Activated effector memory CD4-positive, alpha-beta T cell treated with anti-CD3 and anti-CD28 coated beads, Interleukin-2, amount 50 U/mL, for 16 hours (primary cell): ENCODE measurements around the gene PCSK1.
"Not testable (repeated sequence)": the region's sequence is repeated elsewhere in the genome, so short reads cannot be mapped to it uniquely, and the experiment has no call there.

ENCODE experiments used
- DNase-seq: peaks from one replicate; pipeline ENCODE4 v3.0.0-alpha.2; 2020

Gene PCSK1

DNA sequence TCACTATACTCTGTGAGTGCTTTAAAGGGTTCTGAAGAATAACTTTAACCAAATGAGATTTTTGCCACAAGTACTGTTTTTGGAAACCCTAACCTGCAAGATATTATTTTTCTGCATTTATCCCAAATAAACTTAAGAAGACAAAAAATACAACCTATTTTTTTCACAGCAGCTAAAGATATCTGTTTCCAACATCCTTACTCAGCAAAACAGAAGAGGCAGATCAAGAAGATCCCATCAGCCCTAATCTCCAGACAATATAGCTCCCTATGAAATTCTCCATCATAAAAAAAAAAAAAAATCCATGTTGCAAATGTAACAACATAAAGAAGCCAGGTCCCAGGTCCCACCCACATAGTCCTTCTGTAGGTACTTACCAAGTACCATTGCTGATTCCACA, 7.6 kb downstream of the PCSK1 start:
- DNase-seq: no peak

DNA sequence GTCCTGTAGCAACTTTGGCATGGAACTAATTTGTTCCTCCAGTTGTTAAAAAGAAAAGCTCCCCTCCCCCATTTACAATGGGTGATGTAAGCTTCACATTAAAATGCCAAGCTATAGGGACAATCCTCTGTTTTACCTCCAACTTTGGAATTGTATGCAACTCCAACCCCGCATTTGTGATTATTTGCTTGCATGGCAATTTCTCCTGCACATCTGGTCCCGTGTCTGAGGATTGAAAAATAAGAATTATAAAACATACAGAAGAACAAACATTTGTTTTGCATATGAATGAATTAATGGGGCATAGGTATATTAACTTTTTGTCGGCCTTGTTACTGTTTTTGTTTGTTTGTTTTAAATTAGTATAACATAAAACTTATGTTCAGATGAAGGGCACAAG, 17.2 kb downstream of the PCSK1 start:
- DNase-seq: no peak

DNA sequence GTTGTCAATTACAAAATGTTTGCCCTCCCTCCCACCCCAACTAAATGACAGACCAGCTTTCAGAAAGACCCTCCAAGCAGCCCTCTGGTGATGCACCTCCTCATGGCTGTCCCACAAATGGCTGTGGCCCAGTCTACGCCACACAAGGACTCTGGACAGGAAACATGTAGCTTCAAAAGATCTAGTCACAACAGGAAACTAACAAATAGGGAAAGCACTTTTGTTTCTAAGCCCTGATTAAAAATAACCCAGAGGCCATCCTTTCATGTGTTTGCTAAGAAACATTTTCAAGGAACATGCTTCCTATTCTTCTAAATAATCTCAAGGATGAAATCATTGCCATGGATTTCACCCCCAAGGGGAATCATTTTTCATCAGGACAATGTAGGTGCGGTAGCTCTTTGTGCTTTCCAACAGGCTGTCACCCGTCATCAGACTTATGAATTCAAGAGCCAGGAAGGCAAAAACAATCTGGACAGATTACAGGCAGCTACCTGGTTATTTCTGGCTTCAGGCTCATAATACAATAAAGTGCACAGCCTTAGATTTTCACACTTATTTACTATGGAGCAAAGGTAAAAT, 20.1 kb downstream of the PCSK1 start:
- DNase-seq: no peak

DNA sequence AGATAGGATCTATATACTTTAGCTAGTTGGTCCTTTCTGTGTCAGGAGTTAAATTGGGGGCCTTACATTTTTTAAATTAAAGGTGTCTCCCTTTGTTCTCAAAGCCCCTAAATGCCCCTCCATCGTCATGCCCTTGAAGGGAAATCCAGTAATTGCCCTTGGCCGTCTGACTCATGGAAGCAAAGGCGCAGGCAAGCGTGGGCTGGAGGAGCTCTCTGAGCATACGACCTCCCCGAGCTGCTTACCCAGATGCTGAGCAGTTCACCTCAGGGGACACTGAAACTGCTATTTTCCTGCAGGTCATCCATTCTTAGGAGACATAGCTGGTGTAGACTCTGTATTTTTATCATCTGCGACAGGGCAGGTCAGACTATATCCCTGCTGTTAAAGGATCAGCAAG, 23.0 kb downstream of the PCSK1 start:
- no peak for DNase-seq

DNA sequence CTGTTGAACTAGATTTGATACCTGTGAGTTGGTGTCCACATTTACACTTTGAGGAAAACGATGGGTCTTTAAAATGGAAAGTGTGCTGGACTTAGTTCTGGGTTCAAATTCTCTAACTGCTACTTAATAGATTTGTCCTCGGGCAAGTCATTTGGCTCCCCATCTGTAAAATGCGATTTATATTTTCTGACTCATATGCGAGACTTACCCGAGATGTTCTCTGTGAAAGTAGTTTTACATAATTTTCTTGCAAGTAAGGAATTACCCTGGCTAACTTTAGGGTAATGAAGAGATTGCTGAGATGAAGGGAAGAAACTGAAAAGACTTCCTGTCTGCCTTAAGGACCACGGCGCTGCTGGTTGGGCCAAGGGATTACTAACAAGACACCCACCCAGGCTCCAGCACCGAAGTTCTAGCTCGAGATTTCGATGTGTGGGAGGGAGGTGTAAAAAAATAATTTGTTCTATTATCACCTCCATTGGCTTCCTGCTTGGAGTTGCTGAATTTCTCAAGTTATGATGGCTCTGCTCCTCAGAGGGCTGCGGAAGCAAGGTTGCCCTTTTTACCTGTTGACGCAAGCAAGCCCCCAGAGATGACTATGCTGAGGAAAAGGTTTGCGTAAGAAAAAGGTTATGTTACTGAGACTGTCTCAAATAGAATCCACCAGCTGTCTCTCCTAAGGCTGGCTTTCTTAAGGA, 24.1 kb downstream of the PCSK1 start:
- no peak for DNase-seq

DNA sequence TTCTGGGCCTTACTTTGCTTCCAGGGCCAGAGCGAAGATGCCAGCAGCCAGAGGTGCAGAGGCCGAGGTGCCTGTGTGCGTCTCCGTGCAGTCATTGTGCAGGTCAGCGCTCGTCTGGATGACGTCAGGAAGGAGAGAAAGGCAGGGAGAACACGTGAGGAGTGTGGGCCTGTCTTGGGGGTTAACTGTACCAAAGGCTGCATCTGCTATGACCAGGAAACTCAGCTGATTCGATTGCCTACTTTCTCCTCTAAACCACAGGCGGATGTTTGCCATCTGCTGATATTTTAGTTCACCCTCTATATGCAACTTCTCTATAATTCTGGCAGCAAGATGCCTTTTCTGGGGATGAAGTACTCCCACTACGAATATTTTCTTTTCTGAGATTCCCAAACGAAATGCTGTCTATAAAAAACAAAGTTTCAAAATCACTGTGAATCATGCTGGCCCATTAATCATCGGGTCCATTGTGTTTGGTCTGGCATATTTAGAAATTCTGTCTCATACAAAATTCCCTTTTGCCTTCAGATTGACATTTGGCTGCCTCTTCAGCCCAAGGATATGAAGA, 24.8 kb downstream of the PCSK1 start:
- no peak for DNase-seq

DNA sequence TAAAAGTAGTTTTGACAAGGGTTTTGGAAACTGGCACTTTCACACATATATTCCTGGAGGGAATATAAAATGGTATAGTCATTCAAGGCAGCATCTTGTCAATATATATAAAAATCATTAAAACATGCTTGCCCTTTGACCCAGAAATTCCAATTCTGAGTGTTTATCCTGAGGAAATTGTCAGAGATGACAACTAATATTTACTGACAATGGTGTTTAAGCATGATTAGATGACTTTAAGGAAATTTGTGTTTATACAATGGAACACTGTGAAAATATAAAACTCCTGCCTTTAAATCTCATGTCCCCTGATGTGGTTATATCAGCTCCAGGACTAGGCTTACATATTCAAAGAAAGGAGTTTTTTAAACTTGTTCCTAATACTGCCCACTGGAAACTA, 25.6 kb downstream of the PCSK1 start:
- DNase-seq: no peak

DNA sequence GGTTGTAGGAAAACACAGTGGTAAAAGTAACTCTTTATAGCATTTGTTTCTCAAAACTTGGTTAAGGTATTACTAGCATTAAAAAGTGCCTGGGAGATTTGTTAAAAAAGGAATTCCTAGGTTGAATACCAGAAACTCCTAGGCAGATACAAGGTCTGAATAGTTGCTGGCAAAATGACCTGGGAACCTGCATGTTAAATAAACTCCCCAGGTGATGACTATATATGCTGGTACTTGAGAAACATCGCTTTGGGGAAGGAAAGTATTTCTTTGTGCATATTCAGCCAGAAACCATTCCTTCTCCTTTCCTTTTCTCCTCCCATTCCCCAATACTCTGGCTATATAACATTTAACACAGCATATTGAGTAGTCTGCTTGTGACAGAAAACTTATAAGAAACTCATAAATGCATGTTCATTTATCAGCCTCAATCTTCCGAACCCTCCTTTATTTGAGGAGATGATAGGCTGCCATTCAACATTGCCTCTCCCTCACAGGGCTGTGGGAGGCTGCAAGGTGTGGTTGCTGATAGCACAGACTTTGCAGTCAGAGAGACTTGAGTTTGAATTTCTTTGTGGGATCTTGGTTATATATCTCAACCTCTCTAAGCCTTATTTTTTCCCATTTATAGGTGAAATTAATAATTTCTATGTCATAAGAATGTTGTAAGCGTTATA, 28.7 kb downstream of the PCSK1 start:
- DNase-seq: no peak

DNA sequence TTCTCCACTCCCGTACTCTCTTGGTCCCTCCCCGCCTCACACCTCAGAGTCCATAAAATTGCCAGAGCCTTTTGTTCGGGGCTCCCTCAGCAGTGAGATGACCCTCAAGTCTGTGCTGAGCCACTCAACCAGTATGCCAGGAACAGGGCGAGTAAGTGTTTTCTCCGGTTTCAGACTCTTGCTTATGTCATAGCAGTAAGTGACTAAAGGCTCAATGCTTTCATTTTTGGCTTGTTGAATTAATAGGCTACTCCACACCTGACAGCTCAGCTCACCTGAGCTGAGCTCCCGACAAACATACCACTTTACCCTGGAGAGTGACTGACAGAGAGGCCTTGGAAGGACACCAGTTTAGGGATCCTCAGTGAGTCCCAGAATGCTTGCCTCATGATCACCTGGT, 30.5 kb downstream of the PCSK1 start:
- DNase-seq: no peak

DNA sequence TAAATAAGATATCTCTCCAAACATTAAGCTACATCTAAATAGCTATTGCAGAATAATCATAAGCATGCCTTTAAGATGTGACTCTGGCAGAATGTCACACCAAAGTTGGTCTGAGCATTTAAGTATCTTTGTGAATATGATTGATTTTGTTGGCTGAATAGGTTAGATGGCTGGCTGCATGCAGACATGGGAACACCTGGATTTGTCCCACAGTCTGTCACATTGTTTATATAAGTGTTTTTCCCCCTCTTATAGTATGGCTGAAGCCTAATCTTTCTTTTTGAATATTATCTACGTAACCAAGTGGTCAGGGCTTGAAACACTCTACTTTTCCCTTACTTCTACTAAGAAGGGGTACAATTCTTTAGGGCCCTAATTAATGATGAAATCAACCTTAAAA, 36.2 kb downstream of the PCSK1 start:
- DNase-seq: no peak

DNA sequence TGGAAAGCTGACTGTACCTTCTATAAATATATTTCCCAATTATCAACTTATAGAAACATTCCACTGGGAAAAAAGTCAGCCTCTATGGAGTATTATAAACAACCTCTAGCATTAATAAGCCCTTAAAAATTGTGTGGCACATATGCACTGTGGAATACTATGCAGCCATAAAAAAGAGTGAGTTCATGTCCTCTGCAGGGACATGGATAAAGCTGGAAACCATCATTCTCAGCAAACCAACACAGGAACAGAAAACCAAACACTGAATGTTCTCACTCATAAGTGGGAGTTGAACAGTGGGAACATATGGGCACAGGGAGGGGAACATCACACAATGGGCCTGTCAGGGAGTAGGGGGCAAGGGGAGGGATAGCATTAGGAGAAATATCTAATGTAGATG, 37.8 kb downstream of the PCSK1 start:
- not testable (repeated sequence) for DNase-seq

DNA sequence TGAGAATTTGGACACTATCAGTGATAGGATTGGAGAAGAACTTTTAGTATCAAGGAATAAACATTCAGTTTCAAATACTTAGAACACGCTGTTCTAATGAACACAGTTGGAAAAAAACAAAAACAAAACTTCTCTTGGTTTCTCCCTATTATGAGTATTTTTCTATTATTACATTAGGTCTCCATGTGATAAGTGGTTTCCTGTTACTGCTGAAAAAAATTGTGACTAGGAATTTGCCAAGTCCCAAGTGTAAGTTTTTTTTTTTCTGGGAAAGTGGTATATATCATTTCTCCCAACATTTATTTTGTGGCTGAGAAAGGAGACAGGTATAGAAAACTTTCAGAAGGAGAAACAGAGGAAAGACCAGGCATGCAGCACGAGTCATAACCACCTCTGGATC, 41.1 kb downstream of the PCSK1 start:
- no peak for DNase-seq

DNA sequence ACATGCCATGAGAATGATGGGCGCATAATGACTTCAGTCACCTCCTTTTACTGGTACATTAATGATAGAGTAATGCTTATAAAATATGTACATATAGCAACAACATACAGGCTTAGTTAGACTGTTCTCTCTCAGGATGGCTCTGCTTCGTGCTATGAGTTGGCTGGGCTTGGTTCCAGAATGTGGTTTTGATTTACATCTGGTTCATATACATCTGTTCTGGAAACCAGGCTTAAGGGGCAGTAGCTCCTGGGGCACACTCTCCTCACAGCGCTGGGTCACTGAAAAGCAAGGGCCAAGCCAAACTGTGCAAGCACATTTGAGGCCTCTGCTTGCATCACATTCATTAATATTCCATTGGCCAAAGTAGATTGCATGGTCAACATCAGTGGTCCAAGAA, 44.9 kb downstream of the PCSK1 start:
- no peak for DNase-seq

DNA sequence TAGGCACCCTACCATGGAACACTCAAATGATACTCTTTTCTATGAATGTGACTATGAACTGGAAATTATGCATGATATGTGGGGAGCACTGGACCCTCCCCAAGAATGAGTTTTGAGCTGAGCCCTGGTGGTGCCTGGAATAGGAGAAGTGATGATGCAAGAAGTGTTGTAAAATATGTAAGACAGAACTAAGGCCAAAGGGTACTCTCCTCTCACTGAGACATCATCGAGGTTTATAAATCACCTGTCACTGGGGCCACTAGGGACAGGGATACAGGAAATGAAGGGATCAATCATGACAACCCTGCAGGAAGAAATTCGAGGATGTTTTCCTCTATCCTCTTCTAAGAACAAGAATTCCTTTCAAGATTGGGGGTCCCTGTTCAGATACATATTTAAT, 45.4 kb downstream of the PCSK1 start:
- no peak for DNase-seq

DNA sequence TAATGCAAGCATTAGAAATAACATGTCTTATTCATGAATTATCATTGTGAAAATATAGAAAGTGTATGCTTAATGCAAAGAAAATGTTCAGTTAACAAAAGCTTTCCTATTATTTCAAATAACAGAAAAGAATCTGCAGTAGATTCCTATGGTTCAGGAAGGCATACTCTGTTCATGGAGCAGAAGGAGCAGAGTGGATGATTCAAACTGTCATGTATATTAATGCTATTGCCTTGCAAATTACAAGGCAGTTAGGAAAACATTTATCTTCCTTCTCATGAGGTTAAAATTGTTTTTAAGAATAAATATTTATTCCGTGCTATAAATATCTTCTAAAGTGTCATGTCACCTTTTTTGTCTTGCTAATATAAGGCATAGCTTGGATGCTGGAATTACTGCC, 47.5 kb downstream of the PCSK1 start:
- no peak for DNase-seq

DNA sequence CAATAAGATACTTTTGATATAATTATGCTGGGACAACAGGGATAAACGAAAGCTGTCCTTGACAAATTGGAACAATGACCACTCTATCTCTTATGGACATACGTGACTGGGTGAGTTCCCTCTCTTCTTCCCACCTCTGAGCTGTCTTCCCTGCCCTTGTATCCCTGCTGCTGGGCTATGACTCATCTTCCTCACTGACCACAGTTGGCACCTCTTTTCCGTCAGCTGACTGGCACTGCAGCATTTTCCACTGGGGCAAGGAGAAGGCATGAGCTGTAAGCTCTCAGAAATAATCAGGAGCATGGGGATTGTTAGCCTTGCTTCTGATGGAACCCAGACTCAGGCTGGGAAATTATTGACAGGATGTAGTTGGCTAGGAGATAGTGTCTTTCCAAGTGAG, 48.7 kb downstream of the PCSK1 start:
- DNase-seq: no peak

DNA sequence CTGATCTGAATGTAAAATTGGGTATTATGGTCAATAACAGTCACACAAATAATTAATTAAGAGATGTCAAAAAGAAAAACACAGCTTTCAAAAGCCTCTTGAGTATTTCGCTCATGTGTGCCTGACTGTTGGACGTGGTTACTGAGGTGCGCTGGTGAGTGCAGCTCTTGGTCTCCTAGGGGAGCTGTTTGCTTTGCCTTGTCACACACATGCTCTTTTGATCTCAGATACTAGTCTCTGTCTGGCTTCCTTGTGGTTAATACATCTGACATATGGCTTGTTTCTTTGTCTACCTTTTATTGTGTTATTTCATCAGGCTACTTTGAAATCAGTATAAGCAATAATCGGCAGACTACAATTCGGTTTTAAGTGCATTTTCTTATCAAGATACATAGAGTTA, 51.5 kb downstream of the PCSK1 start:
- DNase-seq: no peak

DNA sequence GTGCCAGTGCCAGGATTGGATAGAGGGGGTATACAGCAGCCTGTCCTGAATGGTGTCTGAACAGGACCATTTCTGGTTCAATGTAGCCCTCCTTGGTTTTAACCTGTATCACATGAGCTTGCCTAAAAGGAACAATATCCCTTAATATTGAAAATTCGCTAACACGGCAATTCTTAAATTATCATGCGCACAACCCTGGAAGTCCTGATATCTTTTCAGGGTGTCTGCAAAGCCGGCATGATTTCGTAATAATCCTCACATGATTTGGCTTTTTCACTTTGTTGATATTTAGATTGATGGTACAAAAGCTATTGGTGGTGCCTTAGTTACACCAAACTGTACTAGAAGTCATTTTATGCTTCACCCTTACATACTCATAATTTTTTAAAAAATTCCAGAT, 53.2 kb downstream of the PCSK1 start:
- no peak for DNase-seq

DNA sequence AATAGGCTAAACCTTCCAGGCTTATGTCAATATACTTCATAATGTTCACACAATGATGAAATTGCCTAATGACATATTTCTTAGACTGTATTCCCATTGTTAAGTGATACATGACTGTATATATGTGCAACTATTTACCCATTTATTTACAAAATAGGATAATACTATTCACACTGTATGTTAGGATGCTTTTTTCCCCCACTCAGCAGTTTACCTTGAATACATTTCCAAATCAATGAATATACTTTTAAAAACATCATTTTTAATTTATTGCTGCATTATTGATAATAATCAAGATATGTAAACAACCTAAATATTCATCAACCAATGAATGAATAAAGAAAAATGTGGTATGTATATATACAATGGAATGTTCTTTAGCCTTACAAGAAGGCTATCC, 55.5 kb downstream of the PCSK1 start:
- DNase-seq: no peak

DNA sequence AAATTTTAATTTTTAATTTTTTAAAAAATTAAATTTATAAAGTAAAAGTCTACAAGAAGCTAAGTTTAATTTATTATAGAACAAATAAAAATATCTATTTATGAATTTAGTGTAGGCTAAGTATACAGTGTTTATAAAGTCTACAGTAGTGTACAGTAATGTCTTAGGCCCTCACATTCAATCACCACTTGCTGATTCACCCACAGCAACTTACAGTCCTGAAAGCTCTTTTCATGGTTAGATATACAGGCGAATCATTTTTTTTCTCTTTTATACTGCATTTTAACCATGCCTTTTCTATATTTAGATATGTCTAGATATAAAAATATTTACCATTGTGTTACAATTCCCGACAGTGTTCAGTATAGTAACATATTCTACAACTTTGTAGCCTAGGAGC, 55.9 kb downstream of the PCSK1 start:
- no peak for DNase-seq

DNA sequence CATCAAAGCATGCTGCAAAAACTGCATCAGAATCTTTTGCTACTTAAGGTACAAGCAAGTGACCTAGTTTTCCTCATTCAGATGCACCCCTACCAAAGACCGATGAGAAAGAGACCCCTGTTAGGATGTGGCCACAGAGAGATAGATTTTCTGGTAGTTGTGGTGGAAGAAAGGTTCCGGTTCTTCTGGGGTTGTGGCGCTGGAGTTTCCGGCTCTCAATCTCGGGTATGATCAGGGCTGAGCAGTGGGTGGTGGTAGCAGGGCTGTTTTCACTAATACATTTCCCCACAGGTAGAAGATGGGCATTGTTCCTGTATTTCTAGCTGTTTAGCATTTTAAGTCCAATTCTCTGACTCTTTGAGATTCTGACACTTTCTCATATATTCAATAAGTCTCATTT, 58.4 kb downstream of the PCSK1 start:
- no peak for DNase-seq

DNA sequence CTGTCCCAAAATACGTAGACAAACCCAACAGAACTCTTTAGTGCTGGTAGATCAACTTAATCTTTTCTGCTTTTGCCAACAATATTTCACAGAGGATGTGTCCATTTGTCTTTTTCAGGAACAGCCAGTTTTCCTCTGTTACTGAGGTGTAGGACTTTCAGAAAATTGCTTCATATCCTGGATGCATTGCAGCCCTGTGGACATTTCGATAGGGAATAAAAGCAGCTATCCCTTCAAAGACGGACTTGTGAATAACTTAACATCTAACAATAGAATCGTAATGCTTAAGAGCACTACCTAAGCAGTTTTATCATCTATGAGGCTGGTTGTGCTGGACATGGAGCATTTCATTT, 59.7 kb downstream of the PCSK1 start:
- no peak for DNase-seq

DNA sequence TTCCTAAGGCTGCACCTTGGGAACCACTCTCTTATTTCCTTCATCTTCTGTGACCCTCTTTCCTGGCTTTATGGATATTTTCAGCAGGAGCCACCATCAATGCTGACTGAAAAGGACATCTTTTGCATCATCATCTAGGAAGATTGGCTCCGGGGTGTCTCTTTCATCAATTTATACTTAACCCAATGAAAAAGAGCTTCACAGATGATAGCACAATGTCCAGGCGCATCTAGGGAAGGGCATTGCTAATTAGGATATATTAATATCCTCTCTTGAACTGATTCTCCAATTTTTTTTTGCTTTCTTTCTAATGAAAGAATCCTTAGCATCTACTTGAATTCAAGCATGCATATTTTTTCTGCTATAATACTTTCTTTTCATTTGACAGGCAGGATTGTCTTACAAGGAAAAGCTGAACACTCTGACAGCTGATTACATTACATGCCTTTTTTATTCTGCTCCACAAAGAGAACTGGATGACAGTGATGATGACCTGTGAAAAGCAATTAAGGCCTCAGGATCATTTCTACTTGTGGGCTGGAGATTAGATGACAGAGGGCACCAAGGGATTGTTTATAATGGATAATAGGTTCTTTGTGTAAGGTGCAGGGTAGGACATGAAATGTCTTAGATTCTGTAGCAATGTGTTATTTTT, 60.2 kb downstream of the PCSK1 start:
- DNase-seq: no peak

DNA sequence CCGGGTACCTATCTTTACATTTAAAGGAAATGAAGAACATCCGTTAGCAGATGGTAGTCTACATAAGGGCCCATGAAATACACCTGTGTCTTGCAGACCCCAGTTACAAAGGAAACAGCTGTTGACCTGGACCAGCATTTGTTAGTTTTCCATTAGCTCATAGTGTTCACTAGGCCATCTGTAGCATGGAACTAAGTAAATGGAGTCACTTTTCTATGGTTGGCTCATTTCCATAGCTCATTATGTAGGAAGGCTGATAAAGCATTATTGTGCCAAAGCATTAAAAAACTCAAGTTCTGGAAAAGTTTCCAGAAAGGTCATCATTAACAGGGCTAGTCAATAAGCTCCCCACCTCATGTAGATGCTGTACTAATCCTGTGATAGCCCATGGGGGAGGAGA, 62.1 kb downstream of the PCSK1 start:
- no peak for DNase-seq
